K562 (cell line): ENCODE data around the gene OLFM4.

Experiments
- FOXJ3 ChIP-seq: sonication (generic); formaldehyde crosslinking; IDR thresholded peaks from 2 replicates; pipeline ENCODE4 v1.4.0; 2020; ENCODE audit warnings: mild to moderate bottlenecking, missing genetic modification reagents
- POLR2A ChIP-seq: fragments of 450-650 bp; conservative IDR thresholded peaks from 2 replicates; pipeline ENCODE4 v1.6.1; 2016
- SREBF1 ChIP-seq: fragments of 150-350 bp; IDR thresholded peaks from 2 replicates; pipeline ENCODE4 v1.6.1; 2014; ENCODE audit warnings: antibody characterized with exemption, low read depth, low read length, borderline replicate concordance
- TAF15 ChIP-seq: fragments of 200-400 bp; formaldehyde crosslinking; IDR thresholded peaks from 2 replicates; pipeline ENCODE4 v1.6.1; 2017; ENCODE audit warnings: mild to moderate bottlenecking, low read depth, low read length, moderate library complexity
- TBP ChIP-seq: optimal IDR thresholded peaks from 2 replicates; pipeline ENCODE3; 2011; ENCODE audit warnings: low read depth, low read length, improper control_type of control experiment
- TSHZ1 ChIP-seq: fragments of 250-450 bp; sonication (Bioruptor Pico); IDR thresholded peaks from 2 replicates; pipeline ENCODE4 v1.4.0; 2020; ENCODE audit warnings: mild to moderate bottlenecking, moderate library complexity
- YY1 ChIP-seq, 3 experiments: IDR thresholded peaks; 2 replicates each; pipeline ENCODE4 v1.6.1; 2011; ENCODE audit warnings: low read length in 2 of 3, mild to moderate bottlenecking in 2 of 3, moderate library complexity in 2 of 3, borderline replicate concordance in 1 of 3, control low read depth in 1 of 3, low read depth in 1 of 3; ENCODE audit not compliant: insufficient read depth in 3 of 3, insufficient replicate concordance in 2 of 3, control insufficient read depth in 1 of 3, insufficient read length in 1 of 3; ENCODE audit errors: extremely low read depth in 1 of 3
- ZBTB49 ChIP-seq: sonication (generic); formaldehyde crosslinking; IDR thresholded peaks from 2 replicates; pipeline ENCODE4 v1.8.0; 2022; ENCODE audit warnings: missing genetic modification reagents, mild to moderate bottlenecking, borderline replicate concordance
- ZNF41 ChIP-seq: fragments of 250-450 bp; sonication (Bioruptor Pico); conservative IDR thresholded peaks from 2 replicates; pipeline ENCODE4 v1.4.0; 2020; ENCODE audit warnings: mild to moderate bottlenecking
- TF ChIP-seq, protein P1 (sequence below), 3 experiments: IDR thresholded peaks in 2 of 3; conservative IDR thresholded peaks in 1 of 3; 2 replicates each; pipeline ENCODE4 v1.5.1; 2011 to 2012; ENCODE audit warnings: low read length in 3 of 3, mild to moderate bottlenecking in 3 of 3, control low read depth in 2 of 3, improper control_type of control experiment in 1 of 3, inconsistent platforms in 1 of 3, low read depth in 1 of 3, mixed read lengths in 1 of 3, moderate library complexity in 1 of 3; ENCODE audit not compliant: insufficient read depth in 2 of 3
- TF ChIP-seq, protein P2 (sequence below), 2 experiments: fragments of 450-650 bp; formaldehyde crosslinking in 1 of 2; IDR thresholded peaks; 2 replicates each; pipeline versions ENCODE4 v1.4.0 to v1.6.1; 2014 to 2020; ENCODE audit warnings: mild to moderate bottlenecking in 2 of 2, borderline replicate concordance in 1 of 2, low read depth in 1 of 2

GRCh38 chr13:53023246-53023645, 5.4 kb upstream of the OLFM4 start:
- TF ChIP-seq ZNF41 (CRISPR knock-in tag) (no peak), TSHZ1 (no peak), FOXJ3 (CRISPR knock-in tag) (no peak), ZBTB49 (CRISPR knock-in tag) (no peak), TAF15 (no peak), POLR2A (no peak), SREBF1 (no peak), YY1 (IDR thresholded peaks at IDR 0.05; ENCODE audit: borderline replicate concordance in 1 of 3, control insufficient read depth in 1 of 3, extremely low read depth in 1 of 3, insufficient read depth in 3 of 3, insufficient read length in 1 of 3, insufficient replicate concordance in 2 of 3, low read depth in 1 of 3, low read length in 2 of 3) (no peak), TBP (no peak)
- TF ChIP-seq, protein P1, sequence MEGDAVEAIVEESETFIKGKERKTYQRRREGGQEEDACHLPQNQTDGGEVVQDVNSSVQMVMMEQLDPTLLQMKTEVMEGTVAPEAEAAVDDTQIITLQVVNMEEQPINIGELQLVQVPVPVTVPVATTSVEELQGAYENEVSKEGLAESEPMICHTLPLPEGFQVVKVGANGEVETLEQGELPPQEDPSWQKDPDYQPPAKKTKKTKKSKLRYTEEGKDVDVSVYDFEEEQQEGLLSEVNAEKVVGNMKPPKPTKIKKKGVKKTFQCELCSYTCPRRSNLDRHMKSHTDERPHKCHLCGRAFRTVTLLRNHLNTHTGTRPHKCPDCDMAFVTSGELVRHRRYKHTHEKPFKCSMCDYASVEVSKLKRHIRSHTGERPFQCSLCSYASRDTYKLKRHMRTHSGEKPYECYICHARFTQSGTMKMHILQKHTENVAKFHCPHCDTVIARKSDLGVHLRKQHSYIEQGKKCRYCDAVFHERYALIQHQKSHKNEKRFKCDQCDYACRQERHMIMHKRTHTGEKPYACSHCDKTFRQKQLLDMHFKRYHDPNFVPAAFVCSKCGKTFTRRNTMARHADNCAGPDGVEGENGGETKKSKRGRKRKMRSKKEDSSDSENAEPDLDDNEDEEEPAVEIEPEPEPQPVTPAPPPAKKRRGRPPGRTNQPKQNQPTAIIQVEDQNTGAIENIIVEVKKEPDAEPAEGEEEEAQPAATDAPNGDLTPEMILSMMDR (IDR thresholded peaks at IDR 0.05 in 2 of 3, conservative IDR thresholded peaks at IDR 0.05 in 1 of 3; ENCODE audit: insufficient read depth in 2 of 3, low read depth in 1 of 3, low read length in 3 of 3) = no peak
- TF ChIP-seq, protein P2, sequence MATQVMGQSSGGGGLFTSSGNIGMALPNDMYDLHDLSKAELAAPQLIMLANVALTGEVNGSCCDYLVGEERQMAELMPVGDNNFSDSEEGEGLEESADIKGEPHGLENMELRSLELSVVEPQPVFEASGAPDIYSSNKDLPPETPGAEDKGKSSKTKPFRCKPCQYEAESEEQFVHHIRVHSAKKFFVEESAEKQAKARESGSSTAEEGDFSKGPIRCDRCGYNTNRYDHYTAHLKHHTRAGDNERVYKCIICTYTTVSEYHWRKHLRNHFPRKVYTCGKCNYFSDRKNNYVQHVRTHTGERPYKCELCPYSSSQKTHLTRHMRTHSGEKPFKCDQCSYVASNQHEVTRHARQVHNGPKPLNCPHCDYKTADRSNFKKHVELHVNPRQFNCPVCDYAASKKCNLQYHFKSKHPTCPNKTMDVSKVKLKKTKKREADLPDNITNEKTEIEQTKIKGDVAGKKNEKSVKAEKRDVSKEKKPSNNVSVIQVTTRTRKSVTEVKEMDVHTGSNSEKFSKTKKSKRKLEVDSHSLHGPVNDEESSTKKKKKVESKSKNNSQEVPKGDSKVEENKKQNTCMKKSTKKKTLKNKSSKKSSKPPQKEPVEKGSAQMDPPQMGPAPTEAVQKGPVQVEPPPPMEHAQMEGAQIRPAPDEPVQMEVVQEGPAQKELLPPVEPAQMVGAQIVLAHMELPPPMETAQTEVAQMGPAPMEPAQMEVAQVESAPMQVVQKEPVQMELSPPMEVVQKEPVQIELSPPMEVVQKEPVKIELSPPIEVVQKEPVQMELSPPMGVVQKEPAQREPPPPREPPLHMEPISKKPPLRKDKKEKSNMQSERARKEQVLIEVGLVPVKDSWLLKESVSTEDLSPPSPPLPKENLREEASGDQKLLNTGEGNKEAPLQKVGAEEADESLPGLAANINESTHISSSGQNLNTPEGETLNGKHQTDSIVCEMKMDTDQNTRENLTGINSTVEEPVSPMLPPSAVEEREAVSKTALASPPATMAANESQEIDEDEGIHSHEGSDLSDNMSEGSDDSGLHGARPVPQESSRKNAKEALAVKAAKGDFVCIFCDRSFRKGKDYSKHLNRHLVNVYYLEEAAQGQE (IDR thresholded peaks at IDR 0.05; ENCODE audit: borderline replicate concordance) = no peak
- TF ChIP-seq, protein P2 (CRISPR knock-in tag; IDR thresholded peaks at IDR 0.05; ENCODE audit: low read depth) = no peak
